ENCODE data around the gene ARSG.
"Not testable (repeated sequence)": the region's sequence is repeated elsewhere in the genome, so short reads cannot be mapped to it uniquely, and the experiment has no call there.

The ARSG gene

GRCh38 chr17:68290955-68291835 lies at the start of gene ARSG, which contains the start of gene SLC16A6:
ARSG (plus strand) TSS chr17:68291495; CDS start chr17:68307494, 15,999 bp downstream.
SLC16A6 (minus strand) TSS chr17:68291127; CDS start chr17:68278320, 12,807 bp downstream.
- DNase-seq (ENCODE audit: low read depth) = no peak
- peak within 1 kb of the TSS; percentile 63 for H3K4me3 ChIP-seq (ENCODE audit: low read depth, low read length)

GRCh38 chr17:68246271-68247028 lies 44.8 kb upstream of the ARSG start:
- no peak overlapping the region for H3K4me3 ChIP-seq (ENCODE audit: low read depth, low read length)
- no peak for DNase-seq (ENCODE audit: low read depth)

- peak; percentile 80 for DNase-seq (ENCODE audit: low read depth)
- H3K4me3 ChIP-seq (ENCODE audit: low read depth, low read length) = peak within 1 kb of the TSS; percentile 74
Measured at GRCh38 chr17:68247445-68248198, 43.7 kb upstream of the ARSG start, which contains the start of gene AMZ2. AMZ2 (plus strand) TSS chr17:68248043; CDS start chr17:68250188, 2,145 bp downstream.

- peak; percentile 15 for DNase-seq (ENCODE audit: low read depth)
- H3K4me3 ChIP-seq (ENCODE audit: low read depth, low read length) = peak overlapping the region; percentile 74
Measured at GRCh38 chr17:68248199-68248825, 43.0 kb upstream of the ARSG start.

- no peak for DNase-seq (ENCODE audit: low read depth)
- peak overlapping the region; percentile 74 for H3K4me3 ChIP-seq (ENCODE audit: low read depth, low read length)
Measured at GRCh38 chr17:68248891-68249290, 42.4 kb upstream of the ARSG start.

- no peak overlapping the region for H3K4me3 ChIP-seq (ENCODE audit: low read depth, low read length)
Measured at GRCh38 chr17:68249354-68249765, 41.9 kb upstream of the ARSG start.

GRCh38 chr17:68253426-68253825 lies 37.9 kb upstream of the ARSG start:
- not testable (repeated sequence) for H3K4me3 ChIP-seq (ENCODE audit: low read depth, low read length); DNase-seq (ENCODE audit: low read depth)

More at GRCh38 chr17:68249354-68249765, 41.9 kb upstream of the ARSG start:
- no peak for DNase-seq (ENCODE audit: low read depth)

- H3K4me3 ChIP-seq (ENCODE audit: low read depth, low read length) = no peak overlapping the region
- DNase-seq (ENCODE audit: low read depth) = no peak
Measured at GRCh38 chr17:68255151-68255550, 36.1 kb upstream of the ARSG start.

- H3K4me3 ChIP-seq (ENCODE audit: low read depth, low read length) = no peak overlapping the region
- DNase-seq (ENCODE audit: low read depth) = no peak
Measured at GRCh38 chr17:68255731-68256538, 35.4 kb upstream of the ARSG start.

- DNase-seq (ENCODE audit: low read depth); H3K4me3 ChIP-seq (ENCODE audit: low read depth, low read length): not testable (repeated sequence)
Measured at GRCh38 chr17:68256701-68257100, 34.6 kb upstream of the ARSG start.

- no peak for DNase-seq (ENCODE audit: low read depth)
Measured at GRCh38 chr17:68257934-68258333, 33.4 kb upstream of the ARSG start.

GRCh38 chr17:68258890-68259647 lies 32.2 kb upstream of the ARSG start:
- not testable (repeated sequence) for H3K4me3 ChIP-seq (ENCODE audit: low read depth, low read length)

More at GRCh38 chr17:68257934-68258333, 33.4 kb upstream of the ARSG start:
- H3K4me3 ChIP-seq (ENCODE audit: low read depth, low read length) = no peak overlapping the region

GRCh38 chr17:68259648-68259951 lies 31.7 kb upstream of the ARSG start:
- H3K4me3 ChIP-seq (ENCODE audit: low read depth, low read length); DNase-seq (ENCODE audit: low read depth): not testable (repeated sequence)

More at GRCh38 chr17:68258890-68259647, 32.2 kb upstream of the ARSG start:
- not testable (repeated sequence) for DNase-seq (ENCODE audit: low read depth)

- H3K4me3 ChIP-seq (ENCODE audit: low read depth, low read length) = no peak overlapping the region
- no peak for DNase-seq (ENCODE audit: low read depth)
Measured at GRCh38 chr17:68260051-68260762, 31.1 kb upstream of the ARSG start.

GRCh38 chr17:68262467-68262866 lies 28.8 kb upstream of the ARSG start:
- not testable (repeated sequence) for DNase-seq (ENCODE audit: low read depth); H3K4me3 ChIP-seq (ENCODE audit: low read depth, low read length)

- DNase-seq (ENCODE audit: low read depth); H3K4me3 ChIP-seq (ENCODE audit: low read depth, low read length): not testable (repeated sequence)
Measured at GRCh38 chr17:68263101-68263681, 28.1 kb upstream of the ARSG start.

GRCh38 chr17:68265833-68266232 lies 25.5 kb upstream of the ARSG start:
- not testable (repeated sequence) for DNase-seq (ENCODE audit: low read depth); H3K4me3 ChIP-seq (ENCODE audit: low read depth, low read length)

Data from skeletal muscle cell (primary cell).